ENCODE results near the gene ZBTB42.

DNA sequence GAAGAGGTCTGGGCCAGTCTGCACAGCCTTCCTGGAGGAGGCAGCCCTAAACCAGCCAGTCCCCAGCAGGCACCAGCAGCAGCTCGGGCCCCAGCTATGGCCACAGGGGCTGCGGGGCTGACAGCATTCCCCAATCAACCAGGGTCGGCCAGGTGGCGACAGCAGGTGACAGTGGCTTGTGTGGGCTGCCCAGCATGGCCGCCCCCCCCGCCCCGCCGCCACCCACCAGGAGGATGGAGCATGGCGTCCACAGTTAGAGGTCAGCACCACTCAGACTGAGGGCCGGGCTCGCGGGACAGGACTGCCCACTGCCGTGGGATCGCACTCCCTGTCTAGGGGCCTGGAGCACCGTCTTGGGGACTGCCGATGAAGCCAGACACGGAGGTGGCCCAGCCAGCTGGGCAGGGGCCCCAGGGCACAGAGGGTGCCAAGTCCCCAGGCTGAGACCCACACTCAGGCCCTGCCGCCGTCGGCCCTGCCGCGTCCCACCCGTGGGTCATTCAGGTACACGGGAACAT, 20.3 kb upstream of the ZBTB42 start:
- TF ChIP-seq CTCF (IDR thresholded peaks at IDR 0.05) = no peak
- TF ChIP-seq EZH2 (IDR thresholded peaks at IDR 0.05; ENCODE audit: borderline replicate concordance, insufficient read depth, low read depth, low read length, poor library complexity, severe bottlenecking) = no peak
